Measurements from ENCODE around the gene C17orf67.

Gene C17orf67, protein sequence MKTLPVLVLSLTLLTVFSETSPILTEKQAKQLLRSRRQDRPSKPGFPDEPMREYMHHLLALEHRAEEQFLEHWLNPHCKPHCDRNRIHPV

DNA sequence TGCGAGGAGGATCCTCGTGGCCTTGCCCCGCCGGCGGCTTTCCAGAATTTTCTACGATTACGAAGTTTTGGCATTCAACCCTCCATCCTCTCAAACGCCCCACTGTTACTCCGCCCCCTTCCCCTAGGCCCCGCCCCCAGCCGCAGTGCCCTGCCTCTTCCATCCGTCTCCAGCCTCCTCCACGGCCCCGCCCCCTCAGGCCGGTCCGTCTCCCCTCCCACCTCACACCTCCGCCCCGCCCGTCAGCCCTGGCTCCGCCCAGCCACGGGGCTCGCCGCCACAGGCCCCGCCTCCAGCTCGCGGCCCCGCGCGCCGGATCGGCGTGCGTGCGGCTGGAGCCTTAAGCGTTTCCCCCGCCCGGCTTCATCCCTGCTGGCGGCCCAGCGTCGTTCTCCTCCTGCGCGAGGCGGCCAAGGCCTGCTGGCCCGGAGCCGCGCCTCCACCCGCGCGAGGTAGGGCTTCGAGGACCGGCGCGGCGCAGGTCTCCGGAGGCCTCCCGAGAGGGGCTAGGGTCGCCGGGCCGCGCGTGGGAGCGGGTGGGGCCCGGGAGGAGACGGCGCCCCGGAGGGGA is at the start of gene C17orf67, which contains the start of gene DGKE:
C17orf67 (minus strand) TSS at position 112 of the 571 bp plus-strand sequence. CDS start 18,110 bp downstream, outside the sequence.
DGKE (plus strand) TSS at position 343 of the 571 bp plus-strand sequence. CDS start 645 bp downstream, outside the sequence.
- peak; percentile 90 for DNase-seq (ENCODE audit: low read depth, low spot score)

DNA sequence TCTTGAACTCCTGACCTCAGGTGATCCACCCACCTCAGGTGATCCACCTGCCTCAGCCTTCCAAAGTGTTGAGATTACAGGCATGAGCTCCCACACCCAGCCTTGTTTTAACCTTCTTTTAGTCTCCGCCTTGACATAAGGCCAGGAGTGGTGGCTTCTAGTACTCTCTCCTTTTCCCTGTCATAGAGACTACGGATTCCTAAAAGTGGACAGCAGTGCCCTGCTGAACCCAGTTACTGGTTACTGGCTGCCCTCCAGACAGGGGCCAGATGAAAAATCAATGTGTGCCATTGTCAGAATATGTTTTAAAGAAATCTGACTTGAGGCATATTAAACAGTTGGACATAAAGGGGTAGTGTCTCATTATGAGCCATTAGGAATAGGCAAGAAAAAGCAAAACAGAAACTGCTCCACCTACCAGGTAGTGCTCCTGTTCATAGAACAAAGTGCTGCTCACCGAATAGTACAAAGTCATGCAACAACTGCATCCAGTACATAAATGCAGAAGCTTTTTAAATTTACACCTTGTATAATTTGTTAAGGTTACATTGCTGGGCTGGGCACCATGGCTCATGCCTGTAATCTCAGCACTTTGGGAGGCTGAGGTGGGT is 48.1 kb upstream of the C17orf67 start:
- DNase-seq (ENCODE audit: low read depth, low spot score), result no peak

DNA sequence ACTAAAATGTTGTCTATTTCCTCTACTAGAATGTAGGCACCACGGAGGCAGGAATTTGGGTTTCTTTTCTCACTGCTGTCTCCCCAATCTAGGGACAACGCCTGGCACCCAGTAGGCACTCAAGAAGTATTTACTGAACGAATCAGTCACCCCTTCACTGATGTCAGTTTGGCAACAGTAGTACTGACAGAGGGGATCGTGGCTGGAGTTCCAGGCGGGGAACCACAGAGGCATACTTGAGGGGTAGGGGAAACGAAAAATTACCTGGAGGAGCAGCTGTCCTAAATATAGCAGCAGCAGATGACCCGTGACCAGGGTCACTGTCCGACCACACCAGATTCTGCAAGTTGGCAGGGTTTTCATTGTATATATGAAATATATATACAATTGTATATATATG is 46.9 kb upstream of the C17orf67 start:
- DNase-seq (ENCODE audit: low read depth, low spot score), result no peak

DNA sequence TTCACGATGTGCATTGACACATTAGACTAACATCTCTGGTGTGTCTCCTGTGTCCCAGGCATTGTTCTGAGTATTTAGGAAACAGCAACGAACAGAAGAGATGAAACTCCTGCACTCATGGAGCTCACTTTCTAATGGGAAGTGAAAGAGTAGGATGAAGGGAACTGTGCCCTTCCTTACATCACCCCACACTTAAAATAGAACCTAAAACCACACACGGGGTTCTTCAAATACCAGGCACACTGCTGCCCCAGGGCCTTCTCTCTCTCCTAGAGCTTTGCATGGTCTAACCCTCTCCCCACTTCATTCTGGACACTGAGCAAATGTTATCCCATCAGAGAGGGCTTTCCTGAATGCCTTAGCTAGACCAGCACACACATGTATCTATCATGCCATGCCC is 46.4 kb upstream of the C17orf67 start:
- DNase-seq (ENCODE audit: low read depth, low spot score), result no peak

DNA sequence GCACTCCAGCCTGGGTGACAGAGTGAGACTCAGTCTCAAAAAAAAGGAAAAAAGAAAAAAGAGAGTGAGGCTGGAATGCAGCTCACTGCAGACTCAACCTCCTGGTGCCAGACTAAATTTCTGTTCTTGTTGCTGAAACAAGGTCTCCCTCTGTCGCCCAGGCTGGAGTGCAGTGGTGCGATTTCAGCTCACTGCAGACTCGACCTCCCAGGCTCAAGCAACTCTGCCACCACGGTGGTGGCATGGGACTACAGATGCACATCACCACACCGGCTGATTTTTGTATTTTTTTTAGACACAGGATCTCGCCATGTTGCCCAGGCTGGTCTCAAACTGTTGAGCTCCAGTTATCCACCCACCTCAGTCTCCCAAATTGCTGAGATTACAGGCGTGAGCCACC is 45.6 kb upstream of the C17orf67 start:
- no peak for DNase-seq (ENCODE audit: low read depth, low spot score)

DNA sequence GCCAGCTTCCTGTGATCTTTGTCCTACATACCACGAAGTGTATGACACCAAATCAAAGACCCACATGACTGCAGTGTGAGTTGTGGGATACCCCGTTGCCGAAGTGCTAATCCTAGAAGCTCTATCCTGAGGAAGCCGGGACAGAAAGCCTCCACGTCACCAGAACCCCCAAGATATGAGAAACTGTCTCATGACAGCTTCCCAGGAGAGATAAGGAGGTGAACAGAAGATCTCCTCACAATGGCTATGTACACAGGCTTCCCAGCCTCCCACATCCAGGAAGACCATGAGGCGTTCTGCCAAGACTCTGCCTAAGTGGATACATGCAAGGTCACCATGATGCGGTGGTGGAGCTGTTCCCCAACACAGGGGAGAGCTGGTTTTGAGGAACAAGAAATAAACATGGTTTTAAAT is 43.1 kb upstream of the C17orf67 start:
- no peak for DNase-seq (ENCODE audit: low read depth, low spot score)

DNA sequence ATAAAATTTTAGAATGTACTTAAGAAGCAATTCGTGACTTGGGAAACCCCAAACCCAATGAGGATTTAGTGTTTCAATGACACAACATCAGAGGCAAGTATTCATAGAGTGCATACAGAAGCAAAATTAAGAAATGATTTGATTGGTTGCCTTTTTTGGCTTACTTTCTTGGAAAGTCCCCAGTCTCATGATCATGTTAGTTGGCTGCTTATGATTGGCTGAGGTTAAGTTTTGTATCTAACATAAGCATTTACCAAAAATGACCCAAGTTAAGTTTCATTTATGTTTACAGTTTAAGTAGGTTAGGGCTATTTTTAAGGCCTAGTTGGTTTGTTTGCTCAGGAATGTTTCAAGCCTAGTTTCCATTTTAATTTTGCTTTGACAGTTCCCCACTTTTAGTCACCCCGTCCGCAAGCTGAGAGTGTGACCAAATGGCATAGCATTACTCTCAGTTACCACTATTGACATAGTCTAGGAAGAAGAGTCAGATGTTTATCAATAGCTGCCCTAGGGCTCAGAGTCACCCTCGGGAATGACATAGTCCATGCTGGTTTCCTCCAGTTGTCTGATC is 36.4 kb upstream of the C17orf67 start:
- no peak for DNase-seq (ENCODE audit: low read depth, low spot score)

DNA sequence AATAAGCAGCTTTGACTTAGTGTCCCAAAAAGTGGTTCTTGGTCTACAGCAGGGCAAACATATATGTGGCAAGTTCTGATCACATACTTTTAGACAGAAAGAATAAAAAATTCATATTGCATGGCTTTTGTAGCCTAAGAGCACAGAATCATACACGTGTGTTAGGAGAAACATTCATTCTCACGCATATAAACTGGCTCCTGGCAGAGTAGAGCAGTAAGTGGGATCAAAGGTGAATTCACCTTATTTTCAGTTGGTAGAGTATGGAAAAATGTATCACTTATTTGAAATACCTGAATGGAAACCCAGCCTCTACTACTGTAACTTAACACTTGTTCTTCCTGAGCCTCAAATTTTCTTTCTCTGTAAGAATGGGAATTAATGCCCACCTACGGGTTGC is 35.0 kb upstream of the C17orf67 start:
- no peak for DNase-seq (ENCODE audit: low read depth, low spot score)

DNA sequence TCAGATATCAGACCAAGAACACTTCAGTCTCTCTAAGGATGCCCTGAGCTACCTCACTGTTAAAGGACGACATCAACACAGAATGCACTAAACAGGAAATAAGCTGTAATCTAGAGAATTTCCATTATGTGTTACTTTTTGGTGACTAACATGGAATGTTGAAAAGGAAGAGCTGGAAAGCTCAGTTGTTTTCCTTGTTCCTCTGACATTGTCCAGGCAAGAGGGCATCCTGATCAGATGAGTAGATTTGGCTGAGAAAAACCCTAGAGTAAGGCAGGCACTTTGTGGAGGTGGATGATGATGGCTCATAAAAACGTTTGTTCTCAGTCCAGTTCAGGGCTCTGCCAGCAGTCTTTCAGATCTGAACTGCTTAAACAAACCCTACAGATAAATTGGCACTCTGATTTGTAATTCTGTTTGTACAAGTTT is 34.2 kb upstream of the C17orf67 start:
- DNase-seq (ENCODE audit: low read depth, low spot score), result peak; percentile 51

DNA sequence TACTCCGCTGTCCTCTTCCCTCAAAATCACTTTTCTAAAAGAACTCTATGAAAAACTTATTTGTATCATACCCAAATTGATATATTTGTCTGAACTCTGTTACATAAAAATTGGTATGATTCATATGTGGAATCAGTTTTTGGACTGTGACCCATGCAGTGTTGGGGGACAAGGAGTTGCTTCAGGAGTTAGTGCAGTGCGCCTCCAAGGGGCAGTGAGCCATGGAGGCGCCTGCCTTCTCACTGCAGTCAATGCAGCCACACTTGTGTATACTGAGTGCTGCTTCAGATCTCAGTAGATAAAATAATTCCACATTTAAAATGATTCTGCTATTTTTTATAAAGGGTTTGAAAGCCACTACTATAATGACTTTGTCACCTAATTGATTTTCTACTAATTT is 32.8 kb upstream of the C17orf67 start:
- DNase-seq (ENCODE audit: low read depth, low spot score), result no peak

DNA sequence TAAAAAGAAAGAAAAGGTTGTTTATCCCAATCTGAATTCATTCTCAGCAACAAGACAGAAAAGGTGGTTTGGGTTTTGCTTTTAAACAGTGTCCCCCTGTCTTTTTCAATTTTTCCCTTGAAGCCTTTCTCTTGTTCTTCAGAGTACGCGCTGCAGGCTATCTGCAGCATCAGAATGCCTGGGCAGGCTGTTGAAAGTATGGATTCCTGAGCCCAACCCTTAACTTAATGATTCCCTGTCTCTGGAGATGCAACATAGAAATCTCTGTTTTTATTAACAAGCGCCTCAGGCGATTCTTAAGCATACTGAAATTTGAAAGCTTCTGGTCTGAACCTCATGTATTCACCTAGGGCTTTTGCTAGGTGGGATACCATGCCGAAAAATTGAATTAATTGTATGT is 32.4 kb upstream of the C17orf67 start:
- peak; percentile 45 for DNase-seq (ENCODE audit: low read depth, low spot score)

DNA sequence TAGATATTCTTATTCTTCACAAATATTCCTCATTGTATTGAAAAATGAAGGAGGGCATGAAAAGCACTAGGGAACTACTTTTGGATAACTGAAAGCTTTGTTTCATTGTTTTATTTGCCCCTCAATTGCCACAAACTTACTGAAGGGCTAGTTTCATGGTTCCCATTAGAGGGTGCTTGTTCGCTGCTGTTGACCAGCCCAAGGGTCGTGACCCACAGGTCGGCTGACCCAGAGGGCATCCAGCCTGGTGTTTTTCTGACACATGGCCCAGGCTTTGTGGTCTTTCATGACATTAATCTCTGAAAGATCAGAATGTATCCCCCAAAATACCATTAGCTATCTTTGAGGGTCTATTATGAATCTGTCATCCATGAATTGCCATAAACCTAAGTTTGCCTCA is 30.3 kb upstream of the C17orf67 start:
- DNase-seq (ENCODE audit: low read depth, low spot score), result peak; percentile 10

DNA sequence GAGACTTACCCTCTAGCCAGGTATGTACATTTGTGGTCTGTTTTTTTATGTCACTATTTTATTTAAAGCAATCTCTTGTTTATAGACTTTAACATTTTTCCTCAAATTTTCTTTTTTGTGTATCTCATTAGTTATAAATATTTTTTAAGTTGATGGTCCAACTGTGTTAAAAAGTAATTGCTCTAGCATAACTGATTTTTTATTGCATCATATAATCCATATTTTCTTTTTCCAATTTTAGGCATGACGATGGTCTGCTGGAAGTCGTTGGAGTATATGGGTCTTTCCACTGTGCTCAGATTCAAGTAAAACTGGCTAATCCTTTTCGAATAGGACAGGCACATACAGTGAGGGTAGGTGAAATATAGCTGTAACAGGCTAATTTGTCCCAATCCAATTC is 28.2 kb upstream of the C17orf67 start:
- no peak for DNase-seq (ENCODE audit: low read depth, low spot score)

DNA sequence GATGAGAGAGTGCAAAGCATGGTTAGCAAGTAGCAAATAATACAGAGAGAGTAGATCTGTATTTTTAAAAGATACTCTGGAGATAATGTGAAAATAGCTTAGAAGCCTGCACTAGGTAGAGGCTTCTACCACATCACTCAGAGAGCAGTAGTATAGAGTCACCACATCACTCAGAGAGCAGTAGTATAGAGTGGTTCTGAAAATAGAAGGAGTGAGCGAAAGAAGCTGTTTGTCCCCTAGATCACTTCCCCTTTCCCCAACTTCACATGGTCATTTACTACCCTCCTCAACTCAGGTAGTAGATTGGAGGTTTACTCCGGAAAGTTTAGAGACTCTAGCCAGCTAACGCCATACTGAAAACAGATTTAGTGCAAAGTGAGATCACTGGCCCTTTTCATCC is 17.3 kb upstream of the C17orf67 start:
- DNase-seq (ENCODE audit: low read depth, low spot score), result no peak

DNA sequence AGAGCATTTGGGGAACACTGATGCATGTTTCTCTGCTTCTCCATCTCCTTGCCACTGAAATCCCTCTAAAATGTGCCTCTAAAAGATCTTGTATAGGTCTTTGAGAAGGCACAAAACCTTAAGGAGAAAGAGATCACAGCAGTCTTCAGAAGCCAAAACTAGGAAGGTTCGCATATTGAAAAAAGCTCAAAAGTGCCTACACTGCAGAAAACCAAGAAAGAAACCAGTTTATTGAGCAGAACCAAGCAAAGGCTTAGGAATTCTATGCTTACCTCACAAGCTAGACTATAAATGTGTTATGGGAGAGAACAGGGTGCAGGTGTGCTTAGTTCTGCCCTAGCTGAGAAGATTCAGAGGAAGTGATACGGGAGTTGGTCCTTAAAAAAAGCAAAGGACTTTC is 16.9 kb upstream of the C17orf67 start:
- DNase-seq (ENCODE audit: low read depth, low spot score), result no peak

DNA sequence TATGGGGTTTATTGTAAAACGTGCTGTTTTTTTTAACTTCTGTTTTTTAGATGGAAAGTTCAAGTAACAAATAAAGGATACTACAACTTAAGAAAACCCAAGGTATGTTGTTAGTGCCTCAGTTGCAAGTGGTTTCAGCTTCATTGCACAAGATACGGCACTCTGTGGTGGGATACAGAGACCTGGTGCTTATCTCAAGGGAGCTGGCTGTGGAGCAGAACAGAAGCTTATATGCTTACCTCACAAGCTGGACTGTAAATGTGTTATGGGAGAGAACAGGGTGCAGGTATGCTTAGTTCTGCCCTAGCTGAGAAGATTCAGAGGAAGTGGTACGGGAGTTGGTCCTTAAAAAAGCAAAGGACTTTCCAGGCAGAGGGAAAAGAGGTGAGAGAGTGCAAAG is 15.4 kb upstream of the C17orf67 start:
- no peak for DNase-seq (ENCODE audit: low read depth, low spot score)

DNA sequence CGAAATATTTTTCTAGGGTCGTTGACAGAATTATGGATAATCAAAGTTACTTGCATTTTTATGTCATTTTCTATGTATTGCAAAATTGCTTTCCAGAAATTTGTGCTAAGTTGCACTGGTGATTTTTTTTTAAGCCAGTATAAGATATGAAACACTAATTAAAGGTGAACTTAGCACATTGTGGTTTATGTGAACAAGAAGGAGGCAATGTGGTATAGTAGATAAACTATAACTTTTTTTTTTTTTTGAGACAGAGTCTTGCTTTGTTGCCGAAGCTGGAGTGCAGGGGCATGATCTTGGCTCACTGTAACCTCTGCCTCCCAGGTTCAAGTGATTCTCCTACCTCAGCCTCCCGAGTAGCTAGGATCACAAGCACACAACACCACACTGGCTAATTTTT is 13.4 kb upstream of the C17orf67 start:
- no peak for DNase-seq (ENCODE audit: low read depth, low spot score)

DNA sequence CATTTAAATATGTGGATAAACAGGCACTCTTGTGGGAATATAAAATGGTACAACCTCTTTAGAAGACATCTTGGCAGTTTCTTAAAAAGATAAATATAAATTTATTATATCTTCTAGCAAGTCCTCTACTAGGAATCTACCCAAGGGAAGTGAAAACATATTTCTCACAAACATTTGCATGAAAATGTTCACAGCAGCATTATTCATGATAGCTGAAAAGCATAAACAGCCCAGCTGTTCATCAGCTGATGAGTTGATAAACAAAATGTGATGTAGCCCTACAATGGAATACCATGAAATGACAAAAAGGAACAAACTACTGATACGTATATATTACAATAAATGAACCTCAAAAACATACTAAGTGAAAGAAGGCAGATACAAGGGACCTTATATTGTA is 12.2 kb upstream of the C17orf67 start:
- DNase-seq (ENCODE audit: low read depth, low spot score), result no peak

DNA sequence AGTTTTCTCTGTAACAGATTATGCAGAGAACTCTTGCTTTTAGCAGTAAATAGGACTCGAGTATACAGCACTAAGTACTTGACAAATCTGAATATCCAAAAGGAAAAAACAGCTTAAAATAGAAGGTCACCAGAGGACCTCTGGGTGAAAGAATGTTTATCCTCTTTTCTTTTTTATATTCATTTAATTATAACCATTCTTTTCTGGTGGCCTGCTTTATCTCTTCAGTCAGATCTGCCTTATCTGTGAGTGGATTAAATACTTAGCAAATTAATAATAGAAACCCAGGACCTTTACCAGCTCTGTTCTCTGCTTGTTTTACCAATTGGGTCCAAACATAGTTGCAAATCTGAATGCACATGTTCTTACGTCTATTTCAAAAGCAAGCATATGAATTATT is 8.9 kb upstream of the C17orf67 start:
- DNase-seq (ENCODE audit: low read depth, low spot score), result no peak

DNA sequence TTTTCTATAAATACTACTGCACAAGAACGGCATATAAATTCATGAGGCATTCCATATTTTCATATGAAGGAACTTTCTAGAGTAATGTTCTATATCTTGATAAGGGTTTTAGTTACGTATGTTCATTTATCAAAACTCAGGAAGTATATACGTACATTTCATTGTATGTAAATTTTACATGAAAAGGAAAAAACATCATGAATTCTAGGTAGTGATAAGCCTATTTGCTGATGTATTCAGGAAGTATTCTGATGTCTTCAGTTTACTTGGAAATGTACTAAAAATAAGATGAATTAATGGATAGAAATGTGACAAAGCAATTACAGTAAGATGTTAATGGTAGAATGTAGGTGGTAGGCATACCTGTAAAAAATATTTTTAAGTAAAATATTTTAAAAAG is 5.0 kb upstream of the C17orf67 start:
- DNase-seq (ENCODE audit: low read depth, low spot score), result no peak

DNA sequence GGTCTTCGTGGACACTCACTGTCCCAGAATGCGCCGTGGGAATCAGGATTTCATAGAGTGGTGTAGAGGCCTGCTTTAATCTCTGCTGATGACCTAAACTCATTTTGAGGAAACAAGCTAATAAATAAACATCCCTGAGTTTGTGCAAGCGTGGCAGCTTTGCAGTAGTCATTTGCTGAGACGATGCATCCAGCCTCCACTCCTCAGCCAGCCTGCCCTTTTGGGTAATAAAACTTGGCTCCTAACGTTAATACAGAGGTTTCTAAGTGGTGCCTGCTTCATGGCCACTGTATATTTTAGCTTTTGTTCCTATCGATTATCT is 1.5 kb upstream of the C17orf67 start:
- DNase-seq (ENCODE audit: low read depth, low spot score), result no peak

DNA sequence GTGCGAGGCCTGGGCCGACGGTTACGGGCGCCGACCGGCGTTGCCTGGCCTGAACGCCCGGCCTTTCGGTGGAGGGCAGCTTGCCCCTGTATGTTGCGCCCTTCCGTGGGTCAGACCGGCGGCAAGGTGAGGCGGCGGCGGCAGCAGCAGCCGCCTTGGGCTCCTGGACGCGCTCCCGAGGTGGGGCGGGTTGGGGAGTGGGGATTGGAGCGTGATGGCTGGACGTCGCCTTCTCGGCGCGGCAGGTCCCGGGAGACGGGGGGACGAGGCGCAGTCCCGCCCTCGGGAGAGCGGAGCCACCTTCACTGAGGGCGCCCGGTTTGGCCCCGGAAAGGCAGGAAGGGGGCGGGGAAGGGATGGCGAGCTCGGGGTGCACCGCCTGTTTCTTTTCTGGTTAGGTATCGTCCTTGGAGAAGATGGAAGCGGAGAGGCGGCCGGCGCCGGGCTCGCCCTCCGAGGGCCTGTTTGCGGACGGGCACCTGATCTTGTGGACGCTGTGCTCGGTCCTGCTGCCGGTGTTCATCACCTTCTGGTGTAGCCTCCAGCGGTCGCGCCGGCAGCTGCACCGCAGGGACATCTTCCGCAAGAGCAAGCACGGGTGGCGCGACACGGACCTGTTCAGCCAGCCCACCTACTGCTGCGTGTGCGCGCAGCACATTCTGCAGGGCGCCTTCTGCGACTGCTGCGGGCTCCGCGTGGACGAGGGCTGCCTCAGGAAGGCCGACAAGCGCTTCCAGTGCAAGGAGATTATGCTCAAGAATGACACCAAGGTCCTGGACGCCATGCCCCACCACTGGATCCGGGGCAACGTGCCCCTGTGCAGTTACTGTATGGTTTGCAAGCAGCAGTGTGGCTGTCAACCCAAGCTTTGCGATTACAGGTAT is 902 bp upstream of the C17orf67 start:
- DNase-seq (ENCODE audit: low read depth, low spot score), result peak; percentile 72
